ENCODE measurements around the gene C1orf87.

- TF ChIP-seq CTCF (IDR thresholded peaks at IDR 0.05) (no peak), POLR2A (IDR thresholded peaks at IDR 0.05) (no peak)
These were observed 87.6 kb downstream of the C1orf87 start for GRCh38 chr1:59985911-59986515.

All from adrenal gland (tissue), 5 donors.